Gastrocnemius medialis (tissue), 4 donors: Measurements from ENCODE around the gene GIT1. TPM values are rescaled to one million over a fixed set of nuclear protein-coding genes. Genes with fewer than 3 reads are reported as not detected.
A peak's percentile ranks its signal among the peaks of the same experiment; 100 is the strongest.

ENCODE experiments used
- ATAC-seq, 2 donors: fragments of 150-250 bp; one replicate each; pipeline ENCODE4 v1.9.1; 2016
- DNase-seq, 2 donors: peaks; one replicate each; pipeline ENCODE4 v3.0.0-alpha.2; 2019
- H3K27ac ChIP-seq, 4 donors: fragments of 200-600 bp; sonication (generic); 1 replicate in 1 of 4; 2 replicates in 3 of 4; pipeline ENCODE4 v1.5.1; 2016 to 2018; ENCODE audit warnings: mild to moderate bottlenecking in 2 of 4, moderate library complexity in 1 of 4
- H3K27me3 ChIP-seq, 3 donors: fragments of 200-600 bp; sonication (generic) in 2 of 3; 1 replicate in 1 of 3; 2 replicates in 2 of 3; pipeline versions ENCODE4 v1.5.1 to v1.6.0; 2016 to 2019; ENCODE audit warnings: mild to moderate bottlenecking in 1 of 3, moderate library complexity in 1 of 3
- H3K36me3 ChIP-seq, 2 donors: fragments of 200-600 bp; sonication (generic) in 1 of 2; one replicate each; pipeline ENCODE4 v1.5.1; 2017 to 2018
- H3K4me1 ChIP-seq, 2 donors: fragments of 200-600 bp; sonication (generic) in 1 of 2; one replicate each; pipeline ENCODE4 v1.5.1; 2016 to 2017; ENCODE audit warnings: mild to moderate bottlenecking in 2 of 2
- H3K4me3 ChIP-seq, 4 donors: fragments of 200-600 bp; sonication (generic) in 3 of 4; 1 replicate in 1 of 4; 2 replicates in 3 of 4; pipeline ENCODE4 v1.5.1; 2016 to 2019; ENCODE audit warnings: mild to moderate bottlenecking in 2 of 4
- H3K9me3 ChIP-seq, 3 donors: fragments of 200-600 bp; sonication (generic) in 2 of 3; 1 replicate in 1 of 3; 2 replicates in 2 of 3; pipeline ENCODE4 v1.5.1; 2016 to 2019
- POLR2A ChIP-seq, 2 donors: fragments of 450-650 bp; IDR thresholded peaks; one replicate each; pipeline ENCODE4 v1.6.1; 2017; ENCODE audit warnings: antibody characterized with exemption in 2 of 2, mild to moderate bottlenecking in 2 of 2, moderate library complexity in 2 of 2
- in situ Hi-C, 4 donors: fragments of 200-750 bp; cut with MboI; loops; one replicate each; pipeline versions ENCODE4 v1.15.0 to v1.8.0; 2017; ENCODE audit warnings: low sequenced_read_pairs in 4 of 4
- intact Hi-C: fragments of 100-400 bp; cut with DNase I; formaldehyde crosslinking; loops from one replicate; pipeline ENCODE4 v1.15.1; 2023; ENCODE audit warnings: low total_unique reads
- total RNA-seq, 4 donors: library from RNA; depleted of rRNA; stranded (reverse); fragments of >200 nt; gene quantifications; one replicate each; pipeline versions ENCODE4 v1.1.0 to v1.2.3, GENCODE V29; 2016
- TF ChIP-seq, protein P1 (sequence below), 5 experiments: fragments of 450-650 bp in 3 of 5; fragments of 200-600 bp in 2 of 5; sonication (generic) in 2 of 5; IDR thresholded peaks in 4 of 5; conservative IDR thresholded peaks in 1 of 5; 1 replicate in 4 of 5; 2 replicates in 1 of 5; pipeline ENCODE4 v1.5.1; 2016 to 2019; ENCODE audit warnings: antibody characterized with exemption in 5 of 5, mild to moderate bottlenecking in 3 of 5, moderate library complexity in 3 of 5

GIT1 gene, protein sequence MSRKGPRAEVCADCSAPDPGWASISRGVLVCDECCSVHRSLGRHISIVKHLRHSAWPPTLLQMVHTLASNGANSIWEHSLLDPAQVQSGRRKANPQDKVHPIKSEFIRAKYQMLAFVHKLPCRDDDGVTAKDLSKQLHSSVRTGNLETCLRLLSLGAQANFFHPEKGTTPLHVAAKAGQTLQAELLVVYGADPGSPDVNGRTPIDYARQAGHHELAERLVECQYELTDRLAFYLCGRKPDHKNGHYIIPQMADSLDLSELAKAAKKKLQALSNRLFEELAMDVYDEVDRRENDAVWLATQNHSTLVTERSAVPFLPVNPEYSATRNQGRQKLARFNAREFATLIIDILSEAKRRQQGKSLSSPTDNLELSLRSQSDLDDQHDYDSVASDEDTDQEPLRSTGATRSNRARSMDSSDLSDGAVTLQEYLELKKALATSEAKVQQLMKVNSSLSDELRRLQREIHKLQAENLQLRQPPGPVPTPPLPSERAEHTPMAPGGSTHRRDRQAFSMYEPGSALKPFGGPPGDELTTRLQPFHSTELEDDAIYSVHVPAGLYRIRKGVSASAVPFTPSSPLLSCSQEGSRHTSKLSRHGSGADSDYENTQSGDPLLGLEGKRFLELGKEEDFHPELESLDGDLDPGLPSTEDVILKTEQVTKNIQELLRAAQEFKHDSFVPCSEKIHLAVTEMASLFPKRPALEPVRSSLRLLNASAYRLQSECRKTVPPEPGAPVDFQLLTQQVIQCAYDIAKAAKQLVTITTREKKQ
- total RNA-seq: 10 to 100 TPM; 30.2 to 62.2 (median 41.1) TPM

DNA sequence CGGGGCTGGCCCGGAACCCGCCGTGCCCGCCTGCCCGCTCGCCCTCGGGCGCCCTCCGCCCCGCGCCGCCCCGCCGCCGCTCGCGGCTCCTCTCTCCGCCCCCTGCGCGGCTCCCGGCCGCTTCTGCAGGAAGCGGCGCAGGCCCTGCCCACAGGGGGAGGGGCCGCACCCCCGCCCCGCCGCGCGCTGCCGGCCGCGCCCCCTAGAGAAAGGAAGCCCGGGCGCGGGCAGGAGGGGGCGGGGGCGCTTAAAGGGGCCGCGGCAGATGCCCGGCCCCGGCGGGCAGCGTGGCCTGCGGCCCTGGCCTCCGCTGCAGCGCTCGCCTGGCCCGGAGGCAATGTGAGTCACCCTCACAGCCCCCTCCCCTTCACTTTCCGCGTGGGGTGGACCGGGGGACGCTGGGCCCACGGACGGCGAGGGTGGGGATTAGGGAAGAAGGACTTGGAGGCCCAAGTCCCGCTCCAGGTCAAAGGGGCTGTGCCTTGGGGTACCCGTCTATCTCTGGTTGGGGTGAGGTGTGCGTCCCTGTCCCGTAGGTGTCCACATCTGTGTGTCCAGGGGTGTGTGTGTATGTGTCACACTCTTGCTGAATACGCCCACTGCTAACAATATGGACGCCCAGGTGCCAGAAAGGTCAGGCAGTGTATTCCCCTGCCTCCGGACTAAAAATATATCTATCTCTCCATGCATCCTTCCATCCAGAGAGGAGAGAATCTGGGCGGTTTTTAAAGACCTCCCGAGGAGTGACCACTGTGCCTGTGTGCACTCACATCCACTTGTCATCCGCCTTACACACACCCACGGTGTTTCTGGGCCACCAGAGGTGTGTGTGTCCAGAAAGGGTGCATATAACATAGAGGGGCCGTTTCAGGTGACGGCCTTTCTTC lies at the start of gene GIT1:
Gene GIT1 (minus strand): TSS at position 125 of the 887 bp plus-strand sequence. CDS start 270 bp downstream, outside the sequence.
- in situ Hi-C loops: loop anchor here in 1 of 4 donors (25.0 kb wide), 1 partner anchor 348 kb away; the partner anchor contains the start of genes EFCAB5 and SSH2
- Histone ChIP-seq H3K27me3 (no peaks in the 10 kb centered on the region), H3K9me3 (no peaks in the 10 kb centered on the region), H3K4me3 (peak within 1 kb of the TSS; percentile 67 to 89 (median 79)), H3K36me3 (no peaks in the 10 kb centered on the region), H3K27ac (peak within 1 kb of the TSS; percentile 85 to 98 (median 93)), H3K4me1 (peaks cover 65 to 71% of the 10 kb centered on the region in 2 donors)
- ATAC-seq (peak; percentile 61 to 62), DNase-seq (peak; percentile 75 to 85)
- intact Hi-C loops: loop anchor here (2.0 to 10.0 kb wide), 2 partner anchors 23 to 435 kb away; no protein-coding TSS in a partner anchor
- peak; percentile 90 to 91 for TF ChIP-seq POLR2A (IDR thresholded peaks at IDR 0.05)
- TF ChIP-seq, protein P1, sequence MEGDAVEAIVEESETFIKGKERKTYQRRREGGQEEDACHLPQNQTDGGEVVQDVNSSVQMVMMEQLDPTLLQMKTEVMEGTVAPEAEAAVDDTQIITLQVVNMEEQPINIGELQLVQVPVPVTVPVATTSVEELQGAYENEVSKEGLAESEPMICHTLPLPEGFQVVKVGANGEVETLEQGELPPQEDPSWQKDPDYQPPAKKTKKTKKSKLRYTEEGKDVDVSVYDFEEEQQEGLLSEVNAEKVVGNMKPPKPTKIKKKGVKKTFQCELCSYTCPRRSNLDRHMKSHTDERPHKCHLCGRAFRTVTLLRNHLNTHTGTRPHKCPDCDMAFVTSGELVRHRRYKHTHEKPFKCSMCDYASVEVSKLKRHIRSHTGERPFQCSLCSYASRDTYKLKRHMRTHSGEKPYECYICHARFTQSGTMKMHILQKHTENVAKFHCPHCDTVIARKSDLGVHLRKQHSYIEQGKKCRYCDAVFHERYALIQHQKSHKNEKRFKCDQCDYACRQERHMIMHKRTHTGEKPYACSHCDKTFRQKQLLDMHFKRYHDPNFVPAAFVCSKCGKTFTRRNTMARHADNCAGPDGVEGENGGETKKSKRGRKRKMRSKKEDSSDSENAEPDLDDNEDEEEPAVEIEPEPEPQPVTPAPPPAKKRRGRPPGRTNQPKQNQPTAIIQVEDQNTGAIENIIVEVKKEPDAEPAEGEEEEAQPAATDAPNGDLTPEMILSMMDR (IDR thresholded peaks at IDR 0.05 in 4 of 5, conservative IDR thresholded peaks at IDR 0.05 in 1 of 5): no peak

DNA sequence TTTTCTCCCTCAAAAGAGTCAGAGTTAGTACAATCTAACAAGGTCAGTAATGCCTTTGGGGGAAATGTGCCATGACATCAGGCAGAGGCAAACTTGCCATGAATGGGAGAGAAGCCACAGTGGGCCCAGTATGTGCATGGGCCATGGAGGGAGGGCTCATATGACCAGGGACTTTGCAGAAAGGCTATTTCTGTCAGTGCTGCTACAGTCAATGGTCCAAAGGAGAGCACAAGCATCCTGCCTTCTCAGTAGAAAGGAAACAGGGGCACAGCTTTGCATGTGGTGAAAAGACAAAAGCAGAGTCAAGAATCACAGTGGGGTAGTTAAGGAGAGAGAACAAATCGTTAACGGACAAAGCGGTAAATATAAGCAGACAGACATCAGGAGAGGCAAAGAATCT lies 44.4 kb upstream of the GIT1 start:
- H3K9me3 ChIP-seq: no peaks in the 10 kb centered on the region
- no peak overlapping the region for H3K4me3 ChIP-seq
- H3K4me1 ChIP-seq: peaks cover 42 to 73% of the 10 kb centered on the region in 2 donors
- ATAC-seq: no peak
- TF ChIP-seq POLR2A (IDR thresholded peaks at IDR 0.05): no peak
- TF ChIP-seq, protein P1 (IDR thresholded peaks at IDR 0.05 in 4 of 5, conservative IDR thresholded peaks at IDR 0.05 in 1 of 5): no peak
- H3K27ac ChIP-seq: peak overlapping the region; percentile 97 to 100 (median 98)
- intact Hi-C loops (no loop called here), in situ Hi-C loops (loop anchor here in 1 of 4 donors (10.0 kb wide), 1 partner anchor 141 kb away; no protein-coding TSS in a partner anchor)
- peaks cover 0 to 73% of the 10 kb centered on the region in 2 donors for H3K36me3 ChIP-seq
- no peak for DNase-seq
- H3K27me3 ChIP-seq: no peaks in the 10 kb centered on the region

DNA sequence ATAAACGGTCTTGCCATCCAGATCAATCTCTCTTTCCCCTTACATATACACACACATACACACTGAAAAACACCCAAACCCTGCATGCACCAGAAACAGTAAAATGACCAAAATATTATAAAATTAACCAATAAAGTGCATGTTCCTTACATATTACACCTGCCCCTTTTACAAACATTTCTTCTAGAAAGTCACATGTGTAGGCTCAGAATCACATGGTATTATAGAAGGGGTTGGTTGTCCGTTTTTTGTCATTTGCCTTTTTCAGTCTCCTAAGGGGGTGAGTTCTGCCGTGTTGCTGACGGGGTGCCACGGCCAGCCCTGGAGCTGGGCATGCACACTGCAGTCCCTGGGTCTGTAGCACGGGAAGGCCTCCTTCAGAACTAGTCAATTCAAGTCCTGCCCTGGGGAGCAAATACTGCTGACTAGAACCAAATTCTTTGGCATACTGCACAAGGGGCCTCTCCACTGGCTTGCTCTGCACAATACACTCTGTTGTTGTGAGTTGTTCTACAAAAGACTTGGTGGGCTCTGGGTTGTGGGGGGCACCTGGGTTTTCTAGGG lies 41.3 kb upstream of the GIT1 start:
- H3K27me3 ChIP-seq: no peaks in the 10 kb centered on the region
- H3K27ac ChIP-seq: peak overlapping the region; percentile 98 to 100 (median 99)
- peaks cover 69 to 80% of the 10 kb centered on the region in 2 donors for H3K4me1 ChIP-seq
- in situ Hi-C loops (loop anchor here in 1 of 4 donors (10.0 kb wide), 1 partner anchor 144 kb away; no protein-coding TSS in a partner anchor), intact Hi-C loops (no loop called here)
- TF ChIP-seq POLR2A (IDR thresholded peaks at IDR 0.05): no peak
- TF ChIP-seq, protein P1 (IDR thresholded peaks at IDR 0.05 in 4 of 5, conservative IDR thresholded peaks at IDR 0.05 in 1 of 5): no peak
- peaks cover 0 to 55% of the 10 kb centered on the region in 2 donors for H3K36me3 ChIP-seq
- H3K9me3 ChIP-seq: no peaks in the 10 kb centered on the region
- DNase-seq (no peak), ATAC-seq (no peak)
- no peak overlapping the region for H3K4me3 ChIP-seq
